Endodermal cell (in vitro differentiated cells): Measurements from ENCODE around the gene NOVA2. TPM values are rescaled to one million over a fixed set of nuclear protein-coding genes. Genes with fewer than 3 reads are reported as not detected.

ENCODE experiments used
- DNase-seq: peaks from one replicate; pipeline ENCODE4 v3.0.0-alpha.2; 2017
- H3K27ac ChIP-seq: 2 replicates; pipeline ENCODE4 v1.5.1; 2013; ENCODE audit warnings: mild to moderate bottlenecking, low read depth, low read length, moderate library complexity
- H3K27me3 ChIP-seq: 2 replicates; pipeline ENCODE4 v1.6.1; 2013; ENCODE audit warnings: mild to moderate bottlenecking, low read length, moderate library complexity; ENCODE audit not compliant: insufficient read depth, control insufficient read depth, poor library complexity, severe bottlenecking
- H3K36me3 ChIP-seq: 2 replicates; pipeline ENCODE4 v1.7.0; 2013; ENCODE audit warnings: mild to moderate bottlenecking, low read length, moderate library complexity; ENCODE audit not compliant: control insufficient read depth, insufficient read depth
- H3K4me1 ChIP-seq: one replicate; pipeline ENCODE4 v1.7.0; 2013; ENCODE audit warnings: low read length; ENCODE audit not compliant: control insufficient read depth, insufficient read depth
- H3K4me3 ChIP-seq: 2 replicates; pipeline ENCODE4 v1.5.1; 2013; ENCODE audit warnings: mild to moderate bottlenecking, low read length, moderate library complexity
- H3K9ac ChIP-seq: 2 replicates; pipeline ENCODE4 v1.6.1; 2013; ENCODE audit warnings: mild to moderate bottlenecking, low read length, moderate library complexity; ENCODE audit not compliant: poor library complexity, severe bottlenecking; ENCODE audit errors: extremely low read depth
- H3K9me3 ChIP-seq: 2 replicates; pipeline ENCODE4 v1.6.1; 2013; ENCODE audit warnings: mild to moderate bottlenecking, low read length, moderate library complexity; ENCODE audit not compliant: control insufficient read depth
- H3K27ac Mint-ChIP-seq: 2 replicates; pipeline ENCODE4 v1.8.0; 2020; ENCODE audit warnings: mixed read lengths
- H3K27me3 Mint-ChIP-seq: 2 replicates; pipeline ENCODE4 v1.8.0; 2021; ENCODE audit warnings: mild to moderate bottlenecking, mixed read lengths; ENCODE audit not compliant: insufficient read depth
- H3K36me3 Mint-ChIP-seq: 2 replicates; pipeline ENCODE4 v1.8.0; 2020; ENCODE audit warnings: low read depth, mixed read lengths
- H3K4me1 Mint-ChIP-seq: 2 replicates; pipeline ENCODE4 v1.8.0; 2020; ENCODE audit warnings: mixed read lengths
- H3K4me3 Mint-ChIP-seq: 2 replicates; pipeline ENCODE4 v1.8.0; 2020; ENCODE audit warnings: mild to moderate bottlenecking, moderate library complexity, mixed read lengths
- H3K9me3 Mint-ChIP-seq: 2 replicates; pipeline ENCODE4 v1.8.0; 2020; ENCODE audit warnings: mild to moderate bottlenecking, mixed read lengths
- CTCF ChIP-seq: fragments of 200-600 bp; sonication (generic); conservative IDR thresholded peaks from 2 replicates; pipeline ENCODE4 v1.5.0; 2021; ENCODE audit warnings: antibody characterized with exemption, mild to moderate bottlenecking
- WGBS, 2 experiments: methylation state at CpG; one replicate each; pipeline versions ENCODE4 v1.1.5 to v1.1.7; 2013; ENCODE audit warnings: missing lambda C conversion rate in 2 of 2, mixed read lengths in 1 of 2; ENCODE audit not compliant: insufficient coverage in 1 of 2, insufficient read length in 1 of 2; 5-methylcytosine and 5-hydroxymethylcytosine counted together
- total RNA-seq, 2 donors: library from RNA; stranded (reverse); fragmentation: NEBNext Ultra II Directional in 1 of 2; extraction: Animal tissue kit (Norgen Biotek cat#: 25700) in 1 of 2; gene quantifications; 2 replicates in 1 of 2; 3 replicates in 1 of 2; pipeline ENCODE4 v1.2.1, GENCODE V29; 2021

Gene NOVA2
- total RNA-seq, 2 donors from 2014 or later, result 0.64 to 0.91 TPM

- Mint-ChIP-seq H3K27me3 (peaks cover 5% of the 10 kb centered on the region), H3K4me3 (no peak within 1 kb of the TSS), H3K27ac (no peak within 1 kb of the TSS), H3K36me3 (no peaks in the 10 kb centered on the region), H3K4me1 (no peaks in the 10 kb centered on the region), H3K9me3 (no peaks in the 10 kb centered on the region)
- no peaks in the 10 kb centered on the region for H3K27me3 ChIP-seq
- no peaks in the 10 kb centered on the region for H3K9me3 ChIP-seq
- no peak within 1 kb of the TSS for H3K9ac ChIP-seq
- H3K4me1 ChIP-seq, result no peaks in the 10 kb centered on the region
- H3K27ac ChIP-seq, result no peak within 1 kb of the TSS
- DNase-seq, result peak; percentile 95
- WGBS, 2 experiments, result 76 to 77% methylated on average over 27 to 44 of the region's 44 CpGs
- H3K4me3 ChIP-seq, result no peak within 1 kb of the TSS
- peak; percentile 84 for TF ChIP-seq CTCF
- no peaks in the 10 kb centered on the region for H3K36me3 ChIP-seq
Observed at GRCh38 chr19:45913874-45914830, 59.5 kb downstream of the NOVA2 start, which contains the start of gene NANOS2. NANOS2 (minus strand) TSS chr19:45914778; CDS start chr19:45914693, 85 bp downstream.

- H3K4me3 Mint-ChIP-seq, result no peak overlapping the region
- whole genome bisulfite sequencing, 2 experiments, result 85 to 91% methylated on average over 8 of the region's 8 CpGs
- H3K9me3 Mint-ChIP-seq, result no peaks in the 10 kb centered on the region
- H3K27ac ChIP-seq, result no peak overlapping the region
- no peaks in the 10 kb centered on the region for H3K36me3 Mint-ChIP-seq
- H3K27ac Mint-ChIP-seq, result no peak overlapping the region
- no peak overlapping the region for H3K9ac ChIP-seq
- no peak overlapping the region for H3K4me3 ChIP-seq
- no peak for DNase-seq
- no peaks in the 10 kb centered on the region for H3K36me3 ChIP-seq
- H3K27me3 Mint-ChIP-seq, result peaks cover 5% of the 10 kb centered on the region
- no peaks in the 10 kb centered on the region for H3K4me1 ChIP-seq
- no peaks in the 10 kb centered on the region for H3K9me3 ChIP-seq
- no peaks in the 10 kb centered on the region for H3K4me1 Mint-ChIP-seq
- H3K27me3 ChIP-seq, result no peaks in the 10 kb centered on the region
- TF ChIP-seq CTCF, result no peak
Observed at GRCh38 chr19:45911291-45911690, 62.4 kb downstream of the NOVA2 start.

- no peaks in the 10 kb centered on the region for H3K36me3 Mint-ChIP-seq
- Histone ChIP-seq H3K9ac (no peak overlapping the region), H3K9me3 (no peaks in the 10 kb centered on the region), H3K36me3 (no peaks in the 10 kb centered on the region), H3K4me3 (no peak overlapping the region), H3K27me3 (no peaks in the 10 kb centered on the region), H3K4me1 (no peaks in the 10 kb centered on the region), H3K27ac (no peak overlapping the region)
- 83 to 100% methylated on average over 2 to 5 of the region's 5 CpGs for WGBS, 2 experiments
- H3K27me3 Mint-ChIP-seq, result peaks cover 9% of the 10 kb centered on the region
- DNase-seq, result no peak
- no peak for TF ChIP-seq CTCF
- H3K4me1 Mint-ChIP-seq, result no peaks in the 10 kb centered on the region
- H3K9me3 Mint-ChIP-seq, result no peaks in the 10 kb centered on the region
- no peak overlapping the region for H3K4me3 Mint-ChIP-seq
- no peak overlapping the region for H3K27ac Mint-ChIP-seq
Observed at GRCh38 chr19:45908956-45909355, 64.7 kb downstream of the NOVA2 start.
